ENCODE data around the gene SYT17.

SYT17 gene

DNA sequence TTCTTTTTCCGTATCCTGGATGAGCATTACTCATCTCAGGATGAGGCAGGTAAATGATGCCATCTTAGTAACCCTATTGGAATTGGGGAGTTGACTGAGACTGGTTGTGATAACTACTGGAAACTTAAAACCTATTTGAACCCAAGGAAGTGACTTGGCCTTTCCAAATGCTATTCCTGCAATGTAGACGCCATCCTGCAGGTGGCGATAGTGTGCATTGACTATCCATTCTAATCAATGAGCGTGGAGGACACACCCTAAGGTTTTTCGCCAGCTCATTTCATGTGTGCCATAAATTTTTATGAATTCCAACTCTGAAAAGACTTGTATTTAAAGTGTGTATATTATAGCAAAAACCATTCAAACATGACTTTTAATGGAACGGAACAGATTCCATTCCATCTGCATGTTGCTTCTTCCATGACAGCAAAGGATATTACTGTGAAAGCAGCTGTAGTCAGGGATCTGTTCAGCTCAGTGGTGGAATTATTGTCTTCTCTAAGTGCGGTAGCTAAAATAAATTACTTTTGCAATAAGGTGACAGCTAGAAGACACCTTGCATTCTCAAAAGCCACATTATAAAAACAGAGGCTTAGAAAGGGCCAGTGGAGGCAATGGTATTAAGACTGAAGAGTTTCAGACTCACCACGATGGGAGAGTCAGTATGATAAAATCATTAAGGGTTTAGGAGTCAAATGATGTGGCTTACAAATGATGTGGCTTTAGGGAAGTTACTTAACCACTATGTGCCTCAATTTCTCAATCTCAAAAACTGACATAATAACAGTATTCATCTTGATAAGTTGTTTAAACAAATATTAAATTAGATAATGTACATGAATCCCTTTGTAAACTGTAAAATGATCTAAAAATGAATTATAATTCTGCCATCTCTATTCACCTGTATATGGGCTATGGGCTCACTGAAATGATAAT, 55.5 kb downstream of the SYT17 start:
- no peak for FAIRE-seq

DNA sequence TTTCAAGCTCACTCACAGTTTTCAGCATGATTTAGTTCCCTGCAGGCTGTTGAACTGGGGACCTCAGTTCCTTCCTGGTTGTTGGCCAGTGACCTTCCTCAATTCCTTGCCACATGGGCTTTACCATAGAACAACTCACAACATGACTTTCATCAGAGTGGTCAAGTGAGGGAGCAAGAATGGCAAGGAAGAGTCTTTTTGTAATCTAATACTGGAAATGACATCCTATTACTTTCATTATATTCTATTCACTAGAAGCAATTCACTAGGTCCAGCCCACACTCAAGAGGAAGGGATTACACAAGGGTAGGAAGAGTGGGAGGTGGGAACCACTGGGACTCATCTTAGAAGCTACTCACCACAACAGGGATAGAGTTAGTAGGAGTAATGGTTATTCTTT, 57.6 kb downstream of the SYT17 start:
- FAIRE-seq = no peak

DNA sequence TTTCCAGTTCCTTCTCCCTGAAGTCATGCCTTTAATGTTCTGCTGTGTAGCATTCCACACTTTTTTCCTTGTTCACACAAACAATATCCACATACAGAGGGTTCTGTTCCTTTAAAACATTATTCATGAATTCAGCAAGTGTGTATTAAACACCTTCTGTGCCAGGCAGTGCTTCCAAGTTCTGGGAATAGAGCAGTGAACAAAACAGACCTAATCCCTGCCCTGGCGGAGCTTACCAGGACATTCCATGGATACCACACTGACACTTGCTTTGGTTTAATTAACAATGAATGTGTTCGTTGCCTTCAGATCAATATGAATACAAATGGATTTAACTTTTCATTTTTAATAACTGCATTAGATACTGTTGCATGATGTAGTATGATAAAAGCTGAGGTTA, 59.6 kb downstream of the SYT17 start:
- no peak for FAIRE-seq

DNA sequence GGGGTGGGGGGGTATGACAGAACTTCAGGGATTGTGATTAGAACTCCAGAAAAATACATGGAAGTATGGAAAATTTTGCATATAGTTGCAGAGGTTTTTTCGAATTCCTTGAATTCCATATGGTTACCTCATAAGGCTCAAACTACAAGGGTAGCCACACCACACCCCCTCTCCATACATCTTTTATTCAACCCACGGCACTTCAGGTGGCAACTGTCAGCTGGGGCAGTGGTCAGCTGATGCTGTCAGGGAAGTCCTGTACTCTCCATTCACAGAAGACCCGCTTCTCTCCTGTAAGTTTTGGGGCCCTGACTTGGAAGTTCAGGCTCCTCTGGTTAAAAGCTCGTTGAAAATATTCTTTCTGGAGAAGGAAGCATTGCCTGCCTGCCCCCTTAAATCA, 60.0 kb downstream of the SYT17 start:
- FAIRE-seq = no peak

DNA sequence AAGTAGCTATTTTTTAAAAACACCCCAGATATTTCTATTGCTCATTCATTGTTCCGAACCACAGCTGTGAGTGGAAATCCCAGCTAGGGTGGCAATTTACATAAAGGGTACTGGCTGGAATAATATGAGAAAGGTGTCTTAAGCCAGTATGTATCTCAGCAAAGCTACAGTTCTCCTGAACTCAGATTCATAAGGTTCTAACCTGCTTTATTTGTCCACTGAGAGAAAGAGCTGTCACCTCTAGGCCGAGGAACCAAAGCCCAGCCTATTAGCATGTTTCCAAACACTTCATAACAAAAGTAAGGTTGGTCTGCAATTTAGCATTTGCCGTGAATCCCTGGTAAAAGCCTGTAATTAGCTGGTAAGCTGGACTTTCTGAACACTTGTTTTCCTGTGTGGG, 60.5 kb downstream of the SYT17 start:
- no peak for FAIRE-seq

DNA sequence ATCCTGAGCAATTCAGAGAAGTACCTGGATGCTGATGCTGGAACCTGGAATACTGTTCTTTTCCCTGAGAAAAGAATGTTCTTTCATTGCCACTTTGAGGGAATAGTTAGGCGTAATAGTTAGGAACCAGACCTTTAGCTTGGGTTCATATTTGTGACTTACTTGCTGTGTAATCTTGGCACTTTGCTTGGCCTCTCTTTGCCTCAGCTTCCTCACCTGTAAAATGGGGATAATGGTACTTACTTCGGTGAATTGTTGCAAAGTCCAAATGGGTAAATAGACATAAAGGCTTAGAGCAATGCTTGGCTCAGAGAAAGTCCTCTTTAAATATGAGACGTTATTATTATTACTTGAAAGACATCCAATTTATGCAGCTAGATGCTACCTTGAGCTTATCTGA, 62.5 kb downstream of the SYT17 start:
- FAIRE-seq = no peak

DNA sequence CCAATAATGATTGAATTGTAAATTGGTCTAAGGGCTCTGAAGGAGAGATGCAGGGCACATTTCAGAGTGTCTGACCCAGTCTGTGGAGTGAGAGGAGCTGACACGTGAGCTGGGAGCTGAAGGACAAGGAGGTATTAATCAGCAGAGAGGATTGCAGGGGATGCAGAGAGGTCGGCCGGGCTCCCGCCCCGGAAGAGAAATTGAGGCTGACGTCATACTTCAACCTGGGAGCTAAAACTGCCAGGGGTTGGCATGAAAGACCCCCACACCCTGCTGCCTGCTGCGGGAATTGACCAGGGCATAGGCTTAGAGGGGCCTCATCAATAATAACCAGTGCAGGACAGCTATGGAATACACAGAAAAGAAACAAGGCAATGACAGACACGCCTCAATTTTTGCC, 63.8 kb downstream of the SYT17 start:
- no peak for FAIRE-seq

DNA sequence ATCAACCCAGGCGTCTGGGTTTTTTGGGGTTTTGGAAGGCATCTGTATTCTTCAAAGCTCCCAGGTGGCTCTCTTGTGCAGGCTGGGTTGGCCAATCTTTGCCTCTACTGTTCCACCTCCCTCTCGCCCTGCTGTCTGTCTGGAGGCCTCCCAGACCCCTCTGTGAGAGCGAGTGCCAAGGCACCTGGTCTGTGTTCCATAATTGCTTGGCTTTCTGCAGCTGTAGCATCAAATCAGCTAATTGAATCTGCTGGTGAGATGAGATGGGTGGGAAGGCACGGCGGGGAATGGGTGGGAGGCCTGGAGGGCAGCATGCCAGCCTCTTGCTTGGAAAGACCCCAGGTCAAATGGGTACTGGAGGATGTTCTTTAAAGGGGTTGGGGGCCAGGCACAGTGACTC, 64.9 kb downstream of the SYT17 start:
- FAIRE-seq = no peak

DNA sequence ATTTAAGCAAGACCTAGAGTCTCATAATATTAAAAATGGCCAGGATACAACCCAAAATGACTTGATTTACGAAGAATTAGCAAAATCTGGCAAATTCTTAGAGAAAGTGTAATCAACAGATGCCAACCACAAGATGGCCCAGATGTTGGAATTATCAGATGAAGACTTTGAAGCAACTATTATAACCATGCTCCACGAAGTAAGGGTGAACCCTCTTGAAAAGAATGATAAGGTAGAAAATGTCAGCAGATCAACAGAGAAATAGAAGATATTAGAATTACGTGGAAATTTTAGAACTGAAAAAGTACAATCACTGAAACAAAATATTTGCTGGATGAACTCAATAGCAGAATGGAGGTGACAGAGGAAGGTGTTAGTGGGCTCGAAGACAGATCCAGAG, 67.4 kb downstream of the SYT17 start:
- FAIRE-seq = no peak

DNA sequence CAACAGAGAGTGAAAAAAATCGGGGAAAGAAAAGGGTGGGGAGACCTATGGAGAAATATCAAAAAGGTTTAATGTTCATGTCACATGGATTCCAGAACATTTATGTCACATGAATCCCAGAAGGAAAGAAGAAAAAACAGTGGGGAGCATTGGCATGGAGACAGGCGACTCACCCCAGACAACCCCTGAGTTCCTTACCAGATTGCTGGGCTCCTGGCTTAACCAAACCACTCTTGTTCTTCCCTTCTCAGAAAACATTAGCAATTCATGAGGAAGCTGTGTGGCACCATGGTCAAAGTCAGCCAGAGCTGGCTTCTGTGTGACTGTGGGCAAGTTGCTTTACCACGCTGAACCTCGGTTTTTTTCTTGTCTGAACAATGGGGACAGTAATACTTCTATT, 67.8 kb downstream of the SYT17 start:
- no peak for FAIRE-seq

DNA sequence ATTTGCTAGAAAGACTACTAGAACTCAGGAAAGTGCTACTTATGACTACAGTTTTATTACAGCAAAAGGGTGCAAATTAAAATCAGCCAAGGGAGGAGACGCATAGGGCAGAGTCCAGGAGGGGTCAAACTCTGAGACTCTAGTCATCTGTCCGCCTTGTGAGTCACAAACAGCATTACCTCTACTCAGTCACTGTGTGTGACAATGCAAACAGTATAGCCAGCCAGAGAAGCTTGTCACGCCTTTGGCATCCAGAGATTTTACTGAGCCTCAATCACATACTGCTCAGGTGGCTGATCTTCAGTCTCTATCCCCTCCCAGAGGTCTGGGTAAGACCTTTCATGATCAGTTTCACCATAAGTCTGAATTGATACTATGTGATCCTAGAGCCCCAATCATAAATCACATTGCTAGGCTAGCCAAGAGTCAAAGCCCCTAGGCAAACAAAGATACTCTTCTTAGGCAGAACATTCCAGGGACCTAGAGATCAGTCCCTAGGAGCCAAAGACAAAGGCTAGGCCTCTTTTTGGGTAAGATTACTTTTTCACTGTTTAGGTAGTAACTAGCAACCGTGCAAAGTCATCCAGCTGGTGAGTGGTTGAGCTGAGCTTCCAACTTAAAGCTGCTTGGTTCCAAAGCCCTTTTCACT, 68.6 kb downstream of the SYT17 start:
- no peak for FAIRE-seq

DNA sequence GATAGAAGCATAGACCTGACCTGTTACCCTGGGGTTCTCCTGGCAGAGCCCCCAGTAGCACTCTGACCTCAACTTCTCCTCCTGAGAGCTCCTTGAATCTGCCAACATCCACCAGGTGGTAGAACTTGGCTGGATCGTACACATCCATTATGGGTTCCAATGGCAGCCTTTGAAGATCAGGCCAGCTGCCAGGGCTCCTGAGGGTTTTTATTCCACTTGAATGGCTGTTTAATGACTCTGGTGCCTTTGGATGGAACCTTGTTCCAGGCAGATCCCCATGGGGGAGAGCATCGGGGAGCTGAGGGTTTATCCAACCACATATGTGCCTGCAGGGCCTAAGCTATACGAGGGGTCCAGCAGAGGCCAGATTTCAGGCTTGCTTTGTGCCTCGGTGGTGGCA, 70.4 kb downstream of the SYT17 start:
- FAIRE-seq = no peak

DNA sequence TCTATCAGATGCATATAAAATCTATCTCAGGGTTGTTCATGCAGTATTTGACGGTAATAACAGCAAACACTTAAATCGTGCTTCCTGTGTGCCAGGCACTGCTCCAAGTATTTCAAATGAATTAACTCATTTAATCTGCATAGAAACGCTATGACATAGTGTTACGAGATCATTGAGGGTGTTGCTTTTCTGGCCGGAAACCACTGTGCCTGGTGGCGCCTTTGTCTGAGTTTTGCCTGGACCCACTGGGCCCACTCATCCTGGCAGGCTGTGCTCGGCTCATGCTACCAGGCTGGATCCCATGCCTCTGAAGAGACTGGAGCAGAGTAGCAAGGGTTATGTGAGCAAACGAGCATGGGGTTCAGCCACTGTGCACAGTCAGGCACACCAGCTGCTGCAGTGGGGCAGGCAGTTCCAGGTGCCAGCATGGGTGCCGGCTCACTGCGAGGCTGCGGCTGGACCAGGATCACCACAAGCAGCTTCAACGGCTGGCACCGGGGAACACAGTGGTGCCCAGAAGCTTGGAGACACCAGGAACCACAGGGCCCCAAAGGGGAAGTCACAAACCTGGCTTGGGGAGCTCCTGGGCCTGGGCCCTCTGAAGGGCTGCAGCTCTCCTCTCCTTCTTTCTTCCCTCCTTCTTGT, 71.6 kb downstream of the SYT17 start:
- no peak for FAIRE-seq

DNA sequence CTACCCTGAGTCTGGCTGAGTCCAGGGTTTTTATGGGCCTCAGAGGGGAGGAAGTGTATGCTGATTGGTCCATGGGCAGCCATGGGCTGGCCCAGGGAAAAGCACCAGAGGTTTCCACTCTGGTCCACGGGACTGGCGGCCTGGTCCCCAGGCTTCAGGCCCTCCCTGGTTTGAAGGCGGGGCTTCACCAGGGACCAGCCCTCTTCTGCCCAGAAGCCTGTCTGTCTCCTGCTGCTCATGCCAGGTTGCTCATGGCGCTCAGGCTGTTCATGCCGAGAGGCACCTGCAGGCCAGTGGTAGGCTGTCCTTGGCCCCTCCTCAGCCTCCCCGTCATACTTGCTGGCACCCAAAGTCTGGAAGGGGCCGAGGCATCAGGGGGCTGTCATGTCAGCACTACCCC, 72.5 kb downstream of the SYT17 start:
- FAIRE-seq = no peak

DNA sequence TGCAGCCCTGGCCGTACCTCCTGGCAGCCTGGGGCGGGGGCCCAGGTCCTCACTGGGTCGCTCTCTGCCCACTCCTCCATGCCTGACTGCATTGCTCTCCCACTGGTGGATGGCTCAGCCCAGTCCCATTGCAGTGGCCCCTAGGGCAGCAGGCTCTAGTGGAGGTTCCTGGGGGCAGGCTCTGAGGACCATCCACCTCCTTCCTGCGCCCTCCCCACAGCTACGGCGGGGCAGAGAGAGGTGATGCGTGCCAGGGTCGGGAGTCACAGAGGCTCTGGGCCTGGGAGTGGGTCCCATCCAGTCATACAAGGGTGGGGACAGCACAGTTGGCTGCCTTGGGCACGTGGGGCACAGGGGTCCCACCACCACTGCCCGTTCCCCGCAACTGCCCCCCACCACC, 73.5 kb downstream of the SYT17 start:
- no peak for FAIRE-seq

DNA sequence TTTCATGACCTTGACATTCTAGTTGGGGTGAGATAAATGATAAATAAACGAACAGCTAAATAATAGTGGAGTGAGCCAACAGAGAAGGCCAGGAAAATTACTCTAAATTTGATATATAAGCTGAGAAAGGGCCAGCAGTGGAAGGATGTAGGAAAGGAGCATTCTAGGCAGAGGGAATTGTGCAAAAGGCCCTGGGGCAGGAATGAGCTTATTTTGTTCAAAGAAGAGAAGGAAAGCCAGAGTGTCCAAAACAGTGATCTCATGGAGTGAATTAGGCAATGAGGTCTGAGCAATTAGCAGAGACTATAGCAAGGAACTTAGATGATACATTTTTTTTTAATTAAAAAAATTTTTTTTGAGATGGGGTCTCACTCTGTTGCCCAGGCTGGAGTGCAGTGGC, 74.1 kb downstream of the SYT17 start:
- no peak for FAIRE-seq

DNA sequence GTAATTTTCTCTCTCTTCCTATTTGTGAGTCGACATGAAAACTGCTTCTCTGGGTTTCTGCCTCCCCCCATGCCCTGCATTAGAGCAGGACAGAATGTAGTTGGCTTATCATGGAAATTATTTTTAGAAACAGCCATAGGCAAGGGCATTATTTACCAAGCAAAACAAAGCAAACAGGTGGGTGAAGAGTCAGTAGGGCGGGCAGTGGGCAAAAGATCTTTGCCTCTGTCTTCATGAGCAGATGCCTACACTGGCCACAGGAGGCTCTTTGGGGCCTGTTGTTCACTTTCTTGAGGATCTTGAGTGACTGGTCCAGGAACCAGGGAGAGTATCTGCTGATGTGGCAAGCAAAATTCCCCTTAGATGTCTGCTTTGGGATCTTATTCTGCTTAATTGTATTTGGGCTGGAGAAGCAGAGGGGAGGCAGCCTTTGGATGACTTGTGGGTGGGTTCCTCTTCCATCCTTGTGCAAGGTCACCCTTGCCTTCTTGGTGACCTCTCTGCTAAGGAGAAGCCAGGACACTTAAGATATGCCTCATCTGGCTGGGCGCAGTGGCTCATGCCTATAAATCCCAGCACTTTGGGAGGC, 75.0 kb downstream of the SYT17 start:
- no peak for FAIRE-seq

DNA sequence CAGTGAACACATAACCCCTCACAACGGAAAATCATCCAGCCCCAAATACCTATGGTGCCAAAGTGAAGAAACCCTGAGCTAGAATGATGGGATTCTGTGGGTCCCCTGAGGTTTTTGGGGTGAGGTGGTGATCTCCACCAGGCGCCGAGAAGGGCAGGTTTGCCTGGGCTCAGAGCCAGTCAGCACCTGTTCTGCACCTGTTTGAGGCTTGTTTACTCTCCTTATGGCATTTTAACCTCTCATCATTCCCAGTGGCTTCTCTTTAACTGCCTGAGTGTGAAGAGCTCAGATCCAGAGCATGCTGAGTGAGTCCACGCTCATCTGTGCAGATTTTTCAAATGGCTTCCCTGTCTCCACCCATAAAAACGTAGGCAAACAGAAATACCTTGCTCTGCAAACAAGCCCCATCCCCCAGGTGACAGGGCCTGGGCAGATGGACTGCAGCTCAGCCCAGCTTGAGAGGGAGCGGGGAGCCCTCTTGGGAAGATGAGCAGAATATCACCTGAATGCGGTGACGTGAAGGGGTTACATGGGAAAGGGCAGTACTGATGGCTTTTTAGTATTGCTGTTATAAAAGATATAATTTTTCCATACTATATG, 77.4 kb downstream of the SYT17 start:
- FAIRE-seq = no peak

DNA sequence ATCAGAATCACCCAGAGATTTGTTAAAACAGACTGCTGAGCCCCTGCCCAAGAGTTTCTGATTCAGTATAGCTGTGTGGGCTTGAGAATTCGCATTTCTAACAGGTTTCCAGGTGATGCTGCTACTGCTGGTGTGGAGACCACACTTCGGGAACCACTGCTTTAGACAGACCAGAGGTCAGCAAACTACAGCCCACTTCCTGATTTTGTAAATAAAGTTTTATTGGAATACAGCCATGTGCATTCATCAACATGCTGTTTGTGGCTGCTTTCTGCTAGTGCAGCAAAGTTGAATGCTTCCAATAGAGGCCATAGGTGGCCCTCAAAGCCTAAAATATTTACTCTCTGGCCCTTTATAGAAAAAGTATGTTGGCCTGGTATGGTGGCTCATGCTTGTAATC, 84.9 kb downstream of the SYT17 start:
- no peak for FAIRE-seq

DNA sequence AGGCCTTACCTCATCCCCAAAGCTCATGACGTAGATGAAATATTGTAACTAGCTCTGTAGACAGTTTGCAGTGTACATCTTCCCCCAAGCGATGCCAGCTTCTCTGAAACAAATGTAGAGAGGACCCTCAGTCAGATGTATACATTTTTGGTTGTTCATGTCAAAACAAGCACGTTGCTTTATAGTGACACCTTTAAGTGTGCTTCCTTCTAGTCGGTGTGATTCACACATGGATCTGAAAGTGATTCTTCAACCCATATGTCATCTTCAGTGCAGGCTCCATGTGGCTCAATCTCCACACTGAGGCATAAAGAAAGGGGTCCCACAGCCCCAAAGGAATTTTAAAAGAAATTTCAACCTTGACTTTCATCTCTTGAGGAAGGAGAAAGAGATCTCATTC, 86.6 kb downstream of the SYT17 start:
- FAIRE-seq = no peak

DNA sequence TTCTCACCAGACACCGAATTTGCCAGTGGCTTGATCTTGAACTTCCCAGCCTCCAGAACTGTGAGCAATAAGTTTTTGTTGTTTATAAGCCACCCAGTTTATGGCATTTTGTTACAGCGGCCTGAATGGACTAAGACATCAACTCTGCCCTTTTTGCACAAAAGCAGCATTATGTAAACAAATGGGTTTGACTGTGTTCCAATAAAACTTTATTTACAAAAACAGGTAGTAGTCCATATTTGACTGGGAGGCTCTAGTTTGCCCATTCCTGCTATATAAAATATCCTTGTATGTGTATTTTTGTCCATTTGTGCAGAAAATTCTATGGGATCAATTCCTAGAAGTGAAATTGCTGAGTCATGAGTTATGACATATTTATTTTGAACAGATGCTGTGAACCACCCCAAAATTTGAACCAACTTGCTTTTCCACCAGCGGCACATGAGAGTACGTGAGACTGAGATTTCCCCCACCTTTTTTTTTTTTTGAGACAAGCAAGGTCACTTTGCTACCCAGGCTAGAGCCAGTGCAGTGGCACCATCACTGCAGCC, 96.2 kb downstream of the SYT17 start:
- no peak for FAIRE-seq

DNA sequence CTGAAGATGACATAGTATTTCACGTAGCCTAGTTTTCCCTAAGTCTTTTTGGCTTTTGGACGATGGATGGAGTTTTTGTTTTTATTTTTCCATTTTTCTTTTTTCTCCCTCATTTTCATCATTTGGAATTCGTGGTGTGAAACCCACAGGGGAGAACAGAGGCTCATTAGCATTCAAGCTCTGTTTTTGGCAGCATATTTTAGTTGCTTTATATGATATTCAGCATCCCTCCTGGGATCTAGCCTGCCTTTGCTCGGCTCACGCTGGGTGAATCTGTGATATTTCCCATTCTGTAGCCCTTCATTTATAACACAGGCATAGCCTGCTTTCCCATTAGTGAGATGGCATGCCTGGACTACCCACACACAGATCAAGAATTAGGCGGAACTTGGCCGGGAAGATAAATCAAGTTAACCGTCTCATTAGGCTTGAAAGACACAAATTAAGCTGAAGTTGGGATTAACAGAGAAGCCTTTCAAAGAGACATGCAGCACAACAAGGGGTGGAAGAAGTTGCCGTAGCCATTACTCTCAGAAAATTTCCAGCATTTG, 97.4 kb downstream of the SYT17 start:
- FAIRE-seq = no peak

DNA sequence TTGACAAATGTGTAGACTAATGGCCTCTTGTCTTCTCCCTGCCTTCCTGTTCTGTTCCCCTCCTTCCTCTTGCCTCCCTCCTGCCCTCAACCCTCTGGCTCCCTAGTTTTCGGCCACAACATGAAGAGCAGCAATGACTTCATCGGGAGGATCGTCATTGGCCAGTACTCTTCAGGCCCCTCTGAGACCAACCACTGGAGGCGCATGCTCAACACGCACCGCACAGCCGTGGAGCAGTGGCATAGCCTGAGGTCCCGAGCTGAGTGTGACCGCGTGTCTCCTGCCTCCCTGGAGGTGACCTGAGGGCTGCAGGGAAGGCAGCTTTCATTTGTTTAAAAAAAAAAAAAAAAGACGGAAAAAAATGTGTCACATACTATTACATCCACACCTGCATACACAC, 98.7 kb downstream of the SYT17 start:
- no peak for FAIRE-seq
